DMS53 treated with DMSO at 0.1 percent for 48 hours (cell line): Measurements from ENCODE around the gene ZNF691.

Source experiments
- DNase-seq: peaks from one replicate; lab custom pipeline; 2025; ENCODE audit not compliant: unreplicated experiment; lab: John Stamatoyannopoulos, UW

ZNF691 gene

GRCh38 chr1:42831273-42831672 lies 15.1 kb upstream of the ZNF691 start:
- DNase-seq, result no peak

GRCh38 chr1:42832641-42833240 lies 13.7 kb upstream of the ZNF691 start:
- DNase-seq, result no peak

- DNase-seq, result no peak
These were observed 12.4 kb upstream of the ZNF691 start for GRCh38 chr1:42833981-42834380.

- no peak for DNase-seq
These were observed 11.6 kb upstream of the ZNF691 start for GRCh38 chr1:42834803-42835202.

GRCh38 chr1:42835422-42835821 lies 11.0 kb upstream of the ZNF691 start:
- DNase-seq, result no peak

GRCh38 chr1:42837709-42838108 lies 8.7 kb upstream of the ZNF691 start:
- no peak for DNase-seq

GRCh38 chr1:42838482-42839190 lies 7.8 kb upstream of the ZNF691 start:
- DNase-seq, result no peak

- DNase-seq, result no peak
These were observed 5.4 kb upstream of the ZNF691 start for GRCh38 chr1:42841010-42841409.

- DNase-seq, result no peak
These were observed 4.8 kb upstream of the ZNF691 start for GRCh38 chr1:42841440-42842147.

- DNase-seq, result no peak
These were observed 1.7 kb upstream of the ZNF691 start for GRCh38 chr1:42844592-42845140.

GRCh38 chr1:42845193-42845592 lies 1.2 kb upstream of the ZNF691 start:
- no peak for DNase-seq

- DNase-seq, result no peak
These were observed 552 bp upstream of the ZNF691 start for GRCh38 chr1:42845866-42846256.

GRCh38 chr1:42847111-42847595 lies 740 bp downstream of the ZNF691 start:
- no peak for DNase-seq

- no peak for DNase-seq
These were observed 1.5 kb downstream of the ZNF691 start for GRCh38 chr1:42847721-42848460.

GRCh38 chr1:42848823-42849537 lies 2.6 kb downstream of the ZNF691 start:
- DNase-seq, result no peak

GRCh38 chr1:42849944-42850343 lies 3.5 kb downstream of the ZNF691 start:
- DNase-seq, result no peak

GRCh38 chr1:42851420-42851819 lies 5.0 kb downstream of the ZNF691 start:
- no peak for DNase-seq

GRCh38 chr1:42851960-42852607 lies 5.7 kb downstream of the ZNF691 start:
- no peak for DNase-seq

GRCh38 chr1:42852608-42852980 lies 6.2 kb downstream of the ZNF691 start:
- DNase-seq, result no peak
